ENCODE measurements around the gene TMEM167A.

DNA sequence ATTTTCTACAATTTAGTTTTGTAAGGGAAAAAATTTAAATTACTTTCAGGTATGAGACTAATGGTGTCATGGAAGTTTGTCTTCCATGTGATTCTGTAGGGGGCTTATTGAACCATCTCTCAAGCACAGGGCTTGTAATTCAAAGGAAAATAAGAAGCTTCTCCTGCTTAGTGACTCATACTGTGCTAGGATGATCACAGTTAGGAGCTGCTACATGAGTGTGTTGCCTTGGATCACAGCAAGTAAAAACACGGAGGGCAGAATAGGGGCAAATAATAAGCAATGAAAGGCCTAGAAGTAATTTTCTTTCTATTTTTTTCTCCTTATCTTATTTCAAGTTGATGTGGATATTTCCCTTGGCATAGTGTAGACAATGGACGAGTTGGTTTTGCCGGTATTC is 28.9 kb downstream of the TMEM167A start:
- TF ChIP-seq, protein P1, sequence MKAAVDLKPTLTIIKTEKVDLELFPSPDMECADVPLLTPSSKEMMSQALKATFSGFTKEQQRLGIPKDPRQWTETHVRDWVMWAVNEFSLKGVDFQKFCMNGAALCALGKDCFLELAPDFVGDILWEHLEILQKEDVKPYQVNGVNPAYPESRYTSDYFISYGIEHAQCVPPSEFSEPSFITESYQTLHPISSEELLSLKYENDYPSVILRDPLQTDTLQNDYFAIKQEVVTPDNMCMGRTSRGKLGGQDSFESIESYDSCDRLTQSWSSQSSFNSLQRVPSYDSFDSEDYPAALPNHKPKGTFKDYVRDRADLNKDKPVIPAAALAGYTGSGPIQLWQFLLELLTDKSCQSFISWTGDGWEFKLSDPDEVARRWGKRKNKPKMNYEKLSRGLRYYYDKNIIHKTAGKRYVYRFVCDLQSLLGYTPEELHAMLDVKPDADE (IDR thresholded peaks at IDR 0.05) = no peak
- TF ChIP-seq EZH2 (IDR thresholded peaks at IDR 0.05; ENCODE audit: low read depth, unreplicated experiment) = no peak
- no peak for TF ChIP-seq POLR2AphosphoS5 (IDR thresholded peaks at IDR 0.05; ENCODE audit: low read depth)

Data from GM23338 (cell line).